ENCODE data around the gene HIBCH. TPM values are rescaled to one million over a fixed set of nuclear protein-coding genes. Genes with fewer than 3 reads are reported as not detected.
A peak's percentile ranks its signal among the peaks of the same experiment; 100 is the strongest.
"Not testable (repeated sequence)": the region's sequence is repeated elsewhere in the genome, so short reads cannot be mapped to it uniquely, and the experiment has no call there.

HIBCH gene
- total RNA-seq, 2 donors from 2014 or later = 30.2 to 32.0 TPM

DNA sequence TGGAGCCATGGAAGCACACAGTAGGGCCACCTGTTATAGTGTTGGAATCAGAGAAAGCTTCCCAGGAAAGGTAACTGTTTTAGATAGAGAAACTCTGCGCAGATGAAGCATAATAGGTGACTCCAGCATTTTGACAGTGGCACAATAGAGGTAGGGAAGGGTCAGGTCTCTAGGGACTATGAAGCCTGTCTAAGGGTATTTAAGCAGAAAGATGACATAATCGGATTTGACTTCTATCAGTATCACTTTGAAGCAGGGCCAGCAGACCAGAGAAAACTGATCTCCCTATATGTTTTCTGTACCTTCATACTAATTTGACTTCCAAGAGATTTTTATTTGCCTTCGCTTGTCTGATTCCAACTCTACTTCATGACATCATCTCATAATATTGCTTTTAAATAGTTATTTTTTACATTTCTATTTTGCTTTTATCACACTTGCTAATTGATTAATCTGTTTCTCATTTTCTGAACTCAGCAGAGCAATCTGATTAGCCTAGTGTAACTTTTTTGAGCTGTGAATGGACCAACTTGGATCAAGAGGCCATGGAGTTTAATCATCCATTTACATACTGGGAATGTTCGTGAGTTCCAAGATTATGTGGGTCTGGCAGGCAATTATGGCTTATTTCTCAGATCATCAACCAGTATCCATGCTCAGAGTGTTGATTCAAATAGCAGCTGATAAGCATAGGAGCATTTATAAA lies 8.4 kb upstream of the HIBCH start:
- Mint-ChIP-seq H3K36me3 (no peaks in the 10 kb centered on the region), H3K27ac (no peak overlapping the region), H3K9me3 (no peaks in the 10 kb centered on the region)
- ATAC-seq (no peak), DNase-seq (ENCODE audit: low spot score in 2 of 2) (no peak)

DNA sequence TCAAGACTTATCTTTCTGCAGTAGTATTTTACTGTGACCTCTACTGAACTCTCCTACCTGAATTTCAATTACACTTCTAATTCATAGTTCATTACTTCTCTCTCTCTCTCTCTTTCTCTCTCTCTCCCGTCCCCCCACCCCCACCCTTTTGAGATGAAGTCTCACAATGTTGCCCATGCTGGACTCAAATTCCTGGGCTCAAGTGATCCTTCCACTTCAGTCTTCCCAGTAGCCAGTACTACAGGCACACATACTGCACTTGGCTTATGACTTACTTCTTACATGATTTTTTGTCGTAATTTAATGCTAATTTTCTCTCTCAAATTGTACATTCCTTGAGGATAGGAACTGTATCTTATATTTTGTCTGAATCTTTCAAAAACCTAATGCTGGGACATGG lies 6.0 kb upstream of the HIBCH start:
- Mint-ChIP-seq H3K36me3 (peaks cover 1% of the 10 kb centered on the region in 2 donors), H3K9me3 (peaks cover 0 to 4% of the 10 kb centered on the region in 2 donors), H3K27ac (no peak overlapping the region)
- ATAC-seq = no peak
- no peak for DNase-seq (ENCODE audit: low spot score in 2 of 2)

DNA sequence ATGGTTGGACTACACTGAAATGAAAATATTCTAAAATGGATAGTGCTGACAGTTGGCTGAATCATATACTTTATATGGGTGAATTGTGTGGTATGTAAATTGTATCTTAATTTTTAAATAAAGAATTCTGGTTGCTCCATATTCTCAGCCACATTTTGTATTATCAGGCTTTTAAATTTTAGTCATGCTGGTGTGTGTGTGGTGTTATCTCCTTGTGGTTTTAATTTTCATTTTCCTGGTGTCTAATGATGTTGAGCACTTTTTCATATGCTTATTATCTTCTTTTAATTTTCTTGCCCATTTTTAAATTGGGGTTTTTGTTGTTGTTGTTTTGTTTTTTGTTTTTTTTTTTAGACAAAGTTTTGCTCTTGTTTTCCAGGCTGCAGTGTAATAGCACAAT lies 3.8 kb upstream of the HIBCH start:
- Mint-ChIP-seq H3K9me3 (peaks cover 2 to 4% of the 10 kb centered on the region in 2 donors), H3K27ac (no peak overlapping the region), H3K36me3 (peaks cover 15 to 17% of the 10 kb centered on the region in 2 donors)
- no peak for DNase-seq (ENCODE audit: low spot score in 2 of 2)
- ATAC-seq = no peak

- Mint-ChIP-seq H3K27ac (peak overlapping the region; percentile 92 to 94), H3K9me3 (peaks cover 2 to 4% of the 10 kb centered on the region in 2 donors), H3K36me3 (peaks cover 17 to 22% of the 10 kb centered on the region in 2 donors)
- ATAC-seq = peak; percentile 46 to 61
- DNase-seq (ENCODE audit: low spot score in 2 of 2) = peak in 1 of 2 donors; percentile 42
These were observed 1.1 kb upstream of the HIBCH start for GRCh38 chr2:190320696-190321095.

DNA sequence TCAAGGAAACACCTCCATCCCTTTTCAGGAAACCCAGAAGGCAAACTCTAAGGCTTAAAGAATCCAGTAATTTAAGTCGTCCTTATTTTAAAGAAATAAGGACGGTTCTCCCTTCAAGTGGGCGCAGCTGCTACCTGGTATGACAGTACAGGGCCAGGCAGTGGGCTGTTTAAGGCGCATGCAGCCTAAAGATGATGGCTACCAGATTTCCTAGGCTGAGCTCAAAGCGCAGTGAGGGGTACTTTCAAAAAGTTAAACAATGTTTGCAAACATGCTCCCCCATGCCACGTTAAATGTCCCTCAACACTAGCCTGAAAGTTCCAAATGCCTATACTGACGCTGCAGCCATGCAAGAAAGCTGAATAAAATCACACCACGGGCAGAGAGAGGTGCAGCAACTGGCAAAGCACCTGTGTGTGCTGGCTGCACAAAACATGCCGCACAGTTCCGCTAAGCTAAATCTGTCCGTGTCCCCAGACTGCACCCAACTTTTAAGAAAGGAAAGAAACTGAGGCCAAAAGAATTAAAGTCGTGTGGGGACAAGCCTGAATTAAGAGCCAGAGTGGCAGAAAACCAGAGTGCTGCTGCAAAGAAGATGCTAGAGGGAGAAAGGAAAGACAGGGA lies 583 bp downstream of the HIBCH start:
- peaks cover 17 to 33% of the 10 kb centered on the region in 2 donors for H3K36me3 Mint-ChIP-seq
- ATAC-seq (peak; percentile 6 to 39), DNase-seq (ENCODE audit: low spot score in 2 of 2) (peak in 1 of 2 donors; percentile 14)
- peak overlapping the region; percentile 94 to 99 for H3K27ac Mint-ChIP-seq
- peaks cover 2 to 4% of the 10 kb centered on the region in 2 donors for H3K9me3 Mint-ChIP-seq

DNA sequence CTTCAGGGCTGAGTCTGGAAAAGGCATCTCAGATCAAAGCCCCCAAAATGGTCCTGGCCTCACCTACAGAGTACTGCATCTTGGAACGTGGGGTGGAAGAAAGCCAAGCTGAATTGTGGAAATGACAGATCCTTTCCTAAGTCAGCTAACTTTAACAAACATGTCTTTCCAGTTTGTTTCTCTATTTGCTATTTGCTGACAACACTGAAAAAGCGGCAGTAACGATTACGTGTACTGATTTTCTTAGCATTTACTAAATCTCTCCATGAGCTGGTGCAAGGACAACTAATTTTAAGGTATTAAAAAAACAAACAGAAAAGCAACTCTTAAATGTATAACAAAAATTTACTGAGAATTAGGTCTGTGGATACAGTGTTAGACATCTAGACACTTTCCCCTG lies 1.1 kb downstream of the HIBCH start:
- H3K9me3 Mint-ChIP-seq = peaks cover 2 to 4% of the 10 kb centered on the region in 2 donors
- peak overlapping the region in 1 of 2 donors; percentile 94 for H3K27ac Mint-ChIP-seq
- ATAC-seq = no peak
- no peak for DNase-seq (ENCODE audit: low spot score in 2 of 2)
- peaks cover 17 to 33% of the 10 kb centered on the region in 2 donors for H3K36me3 Mint-ChIP-seq

DNA sequence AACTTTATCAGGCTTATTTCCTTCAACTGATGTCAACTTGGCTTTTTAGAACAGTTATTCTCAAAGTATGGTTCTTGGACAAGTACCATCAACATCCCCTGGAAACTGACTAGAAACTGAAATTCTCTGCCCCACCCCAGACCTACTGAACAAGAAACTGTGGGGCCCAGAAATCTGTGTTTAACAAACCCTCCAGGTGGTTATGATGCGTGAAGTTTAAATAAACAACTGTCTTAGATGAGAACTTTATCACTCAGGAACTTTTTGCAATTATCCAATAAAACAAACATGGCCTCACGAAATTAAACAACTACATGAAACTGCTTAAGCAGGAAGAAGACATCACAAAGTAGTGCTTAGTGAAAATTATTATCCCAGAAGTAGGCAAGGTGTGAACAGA lies 4.4 kb downstream of the HIBCH start:
- H3K27ac Mint-ChIP-seq = no peak overlapping the region
- ATAC-seq (no peak), DNase-seq (ENCODE audit: low spot score in 2 of 2) (no peak)
- no peaks in the 10 kb centered on the region for H3K9me3 Mint-ChIP-seq
- H3K36me3 Mint-ChIP-seq = peaks cover 12 to 34% of the 10 kb centered on the region in 2 donors

DNA sequence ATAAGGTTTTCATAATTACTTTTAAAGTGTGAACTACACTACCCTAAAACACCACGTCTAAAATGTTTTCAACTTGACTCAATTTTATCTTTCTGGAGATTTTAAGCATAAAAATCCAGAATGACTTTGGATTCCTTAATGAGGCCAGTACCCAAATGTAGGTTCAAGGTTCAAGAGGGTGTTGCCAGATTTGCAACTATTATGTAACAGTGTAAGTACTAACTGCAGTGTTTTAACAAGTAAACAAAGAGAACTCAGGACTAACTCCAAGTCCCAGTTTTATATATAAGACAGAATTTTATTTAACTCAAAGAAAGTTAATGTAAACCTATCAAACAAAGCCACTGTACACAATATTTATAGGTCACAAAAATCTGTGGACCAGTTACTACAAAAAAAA lies 5.7 kb downstream of the HIBCH start:
- no peak for ATAC-seq
- no peak overlapping the region for H3K27ac Mint-ChIP-seq
- peaks cover 4 to 24% of the 10 kb centered on the region in 2 donors for H3K36me3 Mint-ChIP-seq
- H3K9me3 Mint-ChIP-seq = no peaks in the 10 kb centered on the region
- no peak for DNase-seq (ENCODE audit: low spot score in 2 of 2)

DNA sequence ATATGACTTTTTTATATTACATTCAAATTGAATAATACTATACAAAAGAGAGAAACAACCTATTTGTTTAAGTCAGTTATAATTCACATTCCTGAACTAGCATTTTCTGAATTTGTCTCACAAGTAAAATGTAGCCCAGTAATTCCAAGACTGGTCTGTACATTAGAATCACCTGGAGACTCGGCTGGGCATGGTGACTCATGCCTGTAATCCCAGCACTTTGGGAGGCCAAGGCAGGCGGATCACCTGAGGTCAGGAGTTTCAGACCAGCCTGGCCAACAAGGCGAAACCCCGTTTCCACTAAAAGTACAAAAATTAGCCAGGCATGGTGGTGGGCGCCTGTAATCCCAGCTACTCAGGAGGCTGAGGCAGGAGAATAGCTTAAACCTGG lies 7.0 kb downstream of the HIBCH start:
- peaks cover 4 to 23% of the 10 kb centered on the region in 2 donors for H3K36me3 Mint-ChIP-seq
- not testable (repeated sequence) for H3K27ac Mint-ChIP-seq; H3K9me3 Mint-ChIP-seq; DNase-seq (ENCODE audit: low spot score in 2 of 2); ATAC-seq

DNA sequence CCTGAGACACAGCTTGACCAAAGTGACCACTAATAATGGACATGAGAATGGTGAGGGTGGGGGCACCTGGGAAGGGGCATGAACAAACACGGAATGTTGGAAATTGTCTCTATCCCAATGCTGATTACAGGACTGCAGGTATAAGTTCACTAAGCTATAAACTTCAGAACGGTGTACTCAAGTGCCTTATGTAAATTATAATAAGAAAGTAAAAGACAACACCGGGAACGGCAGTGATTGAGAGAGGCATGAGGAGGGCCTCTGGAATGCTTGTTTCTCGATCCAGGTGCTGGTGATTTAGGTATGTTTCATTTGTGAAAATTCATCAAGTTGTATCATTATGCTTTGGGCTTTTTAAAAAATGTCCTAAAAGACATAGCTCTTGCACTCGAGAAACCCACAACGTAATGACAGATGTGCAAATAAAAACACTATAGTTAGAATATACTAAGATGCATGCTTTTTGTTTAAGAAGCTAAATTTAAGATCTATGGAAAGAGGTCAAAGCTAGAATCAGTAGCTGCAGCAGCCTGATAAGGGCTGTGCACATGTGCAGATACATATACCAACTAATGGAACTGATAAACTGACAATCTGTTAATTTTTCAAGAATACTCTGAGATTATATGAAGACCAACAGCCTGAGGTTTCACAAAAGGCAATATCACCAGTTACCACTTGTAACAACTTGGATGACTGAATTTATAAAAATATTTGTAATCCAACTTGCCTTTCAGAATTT lies 7.6 kb downstream of the HIBCH start:
- no peak overlapping the region for H3K27ac Mint-ChIP-seq
- H3K36me3 Mint-ChIP-seq = peaks cover 4 to 17% of the 10 kb centered on the region in 2 donors
- no peaks in the 10 kb centered on the region for H3K9me3 Mint-ChIP-seq
- ATAC-seq (no peak), DNase-seq (ENCODE audit: low spot score in 2 of 2) (no peak)

GRCh38 chr2:190308031-190308430 lies 11.6 kb downstream of the HIBCH start:
- Mint-ChIP-seq H3K27ac (no peak overlapping the region), H3K9me3 (no peaks in the 10 kb centered on the region), H3K36me3 (peaks cover 7 to 9% of the 10 kb centered on the region in 2 donors)
- ATAC-seq (no peak), DNase-seq (ENCODE audit: low spot score in 2 of 2) (no peak)

DNA sequence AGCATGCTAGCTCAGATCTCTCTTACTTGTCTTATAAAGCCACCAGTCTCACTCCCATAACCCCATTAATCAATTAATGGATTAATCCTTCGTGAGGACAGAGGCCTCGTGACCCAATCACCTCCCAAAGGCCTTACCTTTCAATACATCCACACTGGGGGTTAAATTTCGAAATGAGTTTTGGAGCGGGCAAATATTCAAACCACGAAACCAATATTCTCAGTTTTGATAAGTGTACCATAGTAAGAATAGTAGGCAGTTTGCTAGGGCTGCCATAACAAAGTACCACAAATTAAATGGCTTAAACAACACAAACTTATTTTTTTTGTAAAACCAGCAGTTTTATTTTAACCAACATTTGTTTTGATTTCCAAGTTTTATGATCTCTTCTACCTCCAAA lies 15.2 kb downstream of the HIBCH start:
- Mint-ChIP-seq H3K9me3 (peaks cover 6 to 12% of the 10 kb centered on the region in 2 donors), H3K36me3 (peaks cover 29 to 40% of the 10 kb centered on the region in 2 donors), H3K27ac (no peak overlapping the region)
- DNase-seq (ENCODE audit: low spot score in 2 of 2) (no peak), ATAC-seq (no peak)

- peaks cover 6 to 12% of the 10 kb centered on the region in 2 donors for H3K9me3 Mint-ChIP-seq
- DNase-seq (ENCODE audit: low spot score in 2 of 2) (no peak), ATAC-seq (no peak)
- H3K36me3 Mint-ChIP-seq = peaks cover 29 to 43% of the 10 kb centered on the region in 2 donors
- H3K27ac Mint-ChIP-seq = no peak overlapping the region
These were observed 16.0 kb downstream of the HIBCH start for GRCh38 chr2:190303647-190304046.

- no peak for ATAC-seq
- peaks cover 29 to 52% of the 10 kb centered on the region in 2 donors for H3K36me3 Mint-ChIP-seq
These were observed 17.6 kb downstream of the HIBCH start for GRCh38 chr2:190302052-190302451.

DNA sequence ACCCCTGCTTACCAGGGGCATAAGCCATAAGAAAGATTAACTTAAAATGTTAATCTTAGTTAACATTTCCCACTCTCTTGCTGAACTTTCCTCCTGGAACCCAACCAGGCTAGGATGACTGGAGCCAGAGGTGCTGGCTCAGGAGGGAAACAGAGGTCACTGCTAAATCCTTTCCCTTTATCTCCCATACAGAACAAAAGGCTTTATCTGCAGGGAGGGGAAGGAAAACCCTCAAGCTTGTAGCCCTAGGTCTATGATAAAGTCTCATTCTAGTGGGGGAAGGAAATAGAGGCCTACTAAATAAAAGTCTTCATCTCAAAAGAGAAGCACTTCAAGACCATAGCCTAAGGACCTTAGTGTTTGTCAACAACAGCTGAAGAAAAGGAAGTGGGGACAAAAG lies 18.6 kb downstream of the HIBCH start:
- Mint-ChIP-seq H3K9me3 (peaks cover 6 to 12% of the 10 kb centered on the region in 2 donors), H3K27ac (no peak overlapping the region), H3K36me3 (peaks cover 29 to 52% of the 10 kb centered on the region in 2 donors)
- no peak for DNase-seq (ENCODE audit: low spot score in 2 of 2)
- ATAC-seq = no peak

More at GRCh38 chr2:190302052-190302451, 17.6 kb downstream of the HIBCH start:
- H3K27ac Mint-ChIP-seq = peak overlapping the region in 1 of 2 donors; percentile 70
- DNase-seq (ENCODE audit: low spot score in 2 of 2) = no peak
- peaks cover 6 to 12% of the 10 kb centered on the region in 2 donors for H3K9me3 Mint-ChIP-seq

DNA sequence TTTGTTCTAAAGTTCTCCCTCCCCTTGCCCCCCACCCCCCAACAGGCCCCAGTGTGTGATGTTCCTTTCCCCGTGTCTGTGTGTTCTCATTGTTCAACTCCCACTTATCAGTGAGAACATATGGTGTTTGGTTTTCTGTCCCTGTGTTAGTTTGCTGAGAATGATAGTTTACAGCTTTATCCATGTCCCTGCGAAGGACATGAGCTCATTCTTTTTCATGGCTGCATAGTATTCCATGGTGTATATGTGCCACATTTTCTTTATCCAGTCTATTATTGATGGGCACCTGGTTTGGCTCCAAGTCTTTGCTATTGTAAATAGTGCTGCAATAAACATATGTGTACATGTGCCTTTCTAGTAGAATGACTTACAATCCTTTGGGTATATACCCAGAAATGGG lies 21.7 kb downstream of the HIBCH start:
- H3K36me3 Mint-ChIP-seq = peaks cover 25 to 47% of the 10 kb centered on the region in 2 donors
- DNase-seq (ENCODE audit: low spot score in 2 of 2); H3K27ac Mint-ChIP-seq; ATAC-seq: not testable (repeated sequence)
- peaks cover 6 to 12% of the 10 kb centered on the region in 2 donors for H3K9me3 Mint-ChIP-seq

DNA sequence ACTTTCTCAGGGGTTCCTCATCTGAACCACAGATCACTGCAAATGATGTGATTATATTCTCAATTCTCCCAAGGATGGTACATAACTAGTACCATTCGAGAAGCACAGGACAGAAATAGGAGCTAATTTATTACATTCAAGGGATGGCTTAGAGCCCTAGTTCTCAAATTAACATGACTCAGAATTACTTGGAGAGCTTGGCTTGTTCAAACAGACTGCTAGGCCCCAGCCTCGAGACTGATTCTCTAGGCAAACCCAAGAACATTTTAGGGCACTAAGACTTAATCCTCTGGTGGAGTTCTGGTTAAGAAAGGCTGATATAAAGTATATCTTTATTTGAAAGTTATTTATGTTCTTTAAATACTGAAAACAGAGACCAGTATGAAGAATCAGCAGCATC lies 35.8 kb downstream of the HIBCH start:
- ATAC-seq (no peak), DNase-seq (ENCODE audit: low spot score in 2 of 2) (no peak)
- Mint-ChIP-seq H3K36me3 (peaks cover 24 to 29% of the 10 kb centered on the region in 2 donors), H3K27ac (no peak overlapping the region), H3K9me3 (no peaks in the 10 kb centered on the region)

All from activated naive CD4-positive, alpha-beta T cell treated with anti-CD3 and anti-CD28 coated beads, Interleukin-2, amount 50 U/mL, for 72 hours (primary cell).